ENCODE data around the gene MYPOP.

MYPOP gene

GRCh38 chr19:45902651-45903625 lies 525 bp upstream of the MYPOP start:
- TF ChIP-seq CTCF (IDR thresholded peaks at IDR 0.05): no peak

GRCh38 chr19:45901432-45901911 lies 941 bp downstream of the MYPOP start:
- no peak for TF ChIP-seq CTCF (IDR thresholded peaks at IDR 0.05)

GRCh38 chr19:45900738-45901431 lies 1.5 kb downstream of the MYPOP start:
- no peak for TF ChIP-seq CTCF (IDR thresholded peaks at IDR 0.05)

- TF ChIP-seq CTCF (IDR thresholded peaks at IDR 0.05): no peak
These were observed 2.4 kb downstream of the MYPOP start for GRCh38 chr19:45899919-45900589.

GRCh38 chr19:45899253-45899652 lies 3.2 kb downstream of the MYPOP start:
- no peak for TF ChIP-seq CTCF (IDR thresholded peaks at IDR 0.05)

- no peak for TF ChIP-seq CTCF (IDR thresholded peaks at IDR 0.05)
These were observed 5.1 kb downstream of the MYPOP start for GRCh38 chr19:45897261-45897812.

- TF ChIP-seq CTCF (IDR thresholded peaks at IDR 0.05): no peak
These were observed 6.9 kb downstream of the MYPOP start for GRCh38 chr19:45895519-45895972.
